Measurements from ENCODE around the gene NEK6.

NEK6 gene

DNA sequence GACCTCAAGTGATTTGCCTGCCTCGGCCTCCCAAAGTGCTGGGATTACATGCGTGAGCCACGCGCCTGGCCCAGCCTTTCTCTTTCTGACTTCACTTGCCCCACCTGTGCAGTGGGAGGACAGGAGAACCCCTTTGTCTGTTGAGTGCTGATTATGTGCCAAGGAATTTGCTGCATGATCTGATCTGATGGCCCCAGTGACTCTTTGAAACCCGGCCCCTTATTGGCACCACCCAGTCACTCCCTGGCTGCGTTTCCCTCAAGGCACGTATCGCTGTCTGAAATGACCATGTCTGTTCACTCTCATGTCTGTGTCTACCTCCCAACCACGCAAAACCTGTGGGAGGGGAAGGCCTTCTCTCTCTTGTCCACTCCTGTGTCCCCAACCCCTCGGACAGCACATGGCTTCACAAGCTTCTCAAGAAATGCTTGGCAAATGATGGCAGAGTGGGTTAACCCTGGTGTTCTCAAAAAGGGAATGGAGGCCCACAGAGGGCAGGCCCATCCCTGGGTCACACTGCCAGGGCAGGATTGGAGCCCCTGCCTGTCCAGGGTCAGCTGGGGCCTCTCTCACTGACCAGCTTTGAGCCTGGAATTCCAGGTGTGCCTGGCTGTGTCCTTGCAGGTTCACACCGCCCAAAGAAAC, 21.9 kb downstream of the NEK6 start:
- DNase-seq (ENCODE audit: low read depth) = no peak

DNA sequence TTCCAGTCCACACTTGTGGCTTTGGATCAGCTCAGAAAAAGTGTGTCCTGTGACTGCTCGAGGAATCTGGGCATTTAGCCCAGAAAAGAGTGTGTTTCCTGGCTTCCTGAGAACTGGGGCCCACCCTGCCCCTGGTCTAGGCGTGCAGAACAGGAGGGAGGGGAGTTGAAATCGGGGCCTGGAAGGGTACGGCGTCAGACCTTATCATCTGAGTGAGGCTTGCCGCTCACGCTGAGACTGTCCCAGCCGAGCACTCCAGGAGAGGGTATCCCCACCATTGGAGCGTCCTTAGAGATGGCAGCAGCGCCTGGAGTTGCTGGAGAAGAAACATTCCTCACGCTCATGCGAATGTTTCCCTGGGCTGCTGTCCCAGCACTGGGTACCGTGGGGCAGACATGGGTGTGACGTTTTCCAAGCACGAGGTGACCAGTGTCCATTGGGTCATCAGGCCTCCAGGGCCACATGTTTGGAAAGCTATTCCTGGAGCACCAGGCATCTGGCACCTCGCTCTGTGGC, 22.5 kb downstream of the NEK6 start:
- DNase-seq (ENCODE audit: low read depth) = no peak

DNA sequence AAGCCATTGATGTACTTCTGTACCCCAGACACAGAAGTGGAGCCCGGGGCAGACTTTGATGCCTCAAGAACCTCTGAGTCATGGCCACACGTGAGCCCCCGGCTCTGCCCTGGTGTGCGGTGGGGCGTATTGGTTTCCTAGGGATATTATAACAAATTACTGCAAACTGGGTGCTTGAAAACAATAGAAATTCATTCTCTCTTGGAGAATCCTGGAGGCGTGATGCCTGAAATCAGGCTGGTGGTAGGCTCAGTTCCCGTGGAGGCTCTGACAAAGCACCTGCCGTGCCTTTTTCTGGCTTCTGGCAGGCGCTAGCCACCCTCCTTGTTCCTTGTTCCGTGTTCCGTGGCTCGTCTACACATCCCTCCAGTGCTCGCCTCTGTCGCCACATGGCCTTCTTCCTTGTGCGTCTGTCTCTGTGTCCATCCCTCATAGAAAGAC, 24.2 kb downstream of the NEK6 start:
- no peak for DNase-seq (ENCODE audit: low read depth)

DNA sequence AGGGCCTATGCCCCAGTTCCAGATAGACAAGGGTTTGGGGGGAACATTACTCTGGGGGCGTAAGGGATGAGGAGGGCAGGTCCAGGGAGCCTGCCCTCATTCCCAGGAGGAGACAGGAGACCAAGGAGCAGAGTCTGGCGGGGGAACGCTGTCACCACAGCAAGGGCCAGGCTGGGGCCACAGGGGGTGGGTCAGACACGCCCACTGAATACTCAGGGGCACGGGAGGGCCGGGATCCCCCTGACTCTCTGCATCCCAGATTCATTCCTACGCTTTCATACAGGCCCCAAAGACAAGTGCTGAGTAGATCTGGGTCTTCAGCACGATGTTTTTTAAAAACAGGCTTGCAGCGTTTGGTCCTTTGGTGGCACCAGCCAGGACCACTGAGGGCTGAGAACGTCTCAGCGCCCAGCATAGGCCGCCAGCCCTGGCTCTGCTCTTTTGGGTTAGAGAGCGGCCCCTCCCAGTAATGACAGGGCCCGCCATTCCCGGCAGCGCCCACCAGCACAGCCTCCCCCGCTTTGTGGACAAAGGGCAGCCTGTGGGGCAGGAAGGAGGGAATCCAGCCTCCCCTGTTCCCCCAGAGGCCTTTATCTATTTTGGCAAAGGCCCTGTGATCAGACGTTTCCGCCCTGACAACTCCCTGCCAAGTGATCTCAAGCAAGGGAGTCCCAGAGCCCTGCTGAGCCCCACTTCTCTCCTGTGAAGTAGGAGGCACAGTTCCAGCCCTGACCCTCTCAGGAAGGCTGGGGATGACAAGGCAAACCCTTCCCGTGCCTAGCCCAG, 24.9 kb downstream of the NEK6 start:
- no peak for DNase-seq (ENCODE audit: low read depth)

DNA sequence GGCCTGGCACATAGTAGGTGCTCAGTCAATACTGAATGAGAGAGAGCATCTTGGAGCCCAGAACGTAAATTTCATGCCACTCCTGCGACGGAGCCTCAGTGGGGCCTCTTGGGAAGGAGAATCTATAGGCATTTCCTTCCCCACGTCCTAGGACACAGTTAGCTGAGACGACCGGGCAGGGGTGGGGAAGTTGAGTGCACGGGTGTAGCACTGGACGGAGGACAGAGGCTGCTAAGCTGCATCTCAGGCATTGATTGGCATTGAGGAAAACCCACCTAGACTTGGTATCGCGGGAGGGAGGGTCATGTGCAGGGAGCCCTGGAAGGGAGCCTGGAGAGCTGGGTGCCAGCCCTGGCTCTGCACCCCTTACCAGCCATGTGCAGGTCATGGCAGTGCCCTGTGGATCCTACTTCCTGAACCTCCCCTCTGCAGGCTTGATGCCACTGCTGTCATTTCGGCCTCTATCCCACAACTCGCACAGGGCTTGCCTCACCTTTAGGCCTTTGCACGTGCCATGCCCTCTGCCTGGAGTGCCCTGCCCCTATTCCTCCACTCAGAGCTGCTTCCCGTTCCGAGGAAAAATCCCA, 25.6 kb downstream of the NEK6 start:
- no peak for DNase-seq (ENCODE audit: low read depth)

DNA sequence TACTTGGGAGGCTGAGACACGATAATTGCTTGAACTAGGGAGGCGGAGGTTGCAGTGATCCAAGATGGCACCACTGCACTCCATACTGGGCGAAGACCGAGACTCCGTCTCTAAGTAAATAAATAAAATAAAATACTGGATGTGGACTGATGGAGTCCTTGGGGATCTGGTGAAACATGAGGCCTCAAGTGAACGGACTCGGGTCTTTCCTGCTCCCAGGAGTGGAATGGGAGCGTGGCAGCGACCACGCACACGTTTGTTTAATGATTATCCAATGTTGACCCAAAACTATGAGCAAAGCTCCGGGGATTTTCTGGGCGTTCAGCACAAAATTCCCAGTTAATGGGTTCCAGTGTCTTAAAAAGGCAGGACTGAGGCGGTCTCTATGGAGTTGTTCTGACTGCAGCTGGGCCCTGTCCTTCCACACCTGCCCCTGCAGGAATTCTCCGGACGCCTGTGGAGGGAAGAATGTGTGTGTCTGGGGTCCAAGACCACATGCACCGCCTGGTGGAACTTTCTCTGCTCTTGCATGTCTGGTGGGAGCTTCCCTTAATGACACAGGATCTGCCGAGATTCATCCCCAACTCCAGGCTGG, 26.6 kb downstream of the NEK6 start:
- no peak for DNase-seq (ENCODE audit: low read depth)

DNA sequence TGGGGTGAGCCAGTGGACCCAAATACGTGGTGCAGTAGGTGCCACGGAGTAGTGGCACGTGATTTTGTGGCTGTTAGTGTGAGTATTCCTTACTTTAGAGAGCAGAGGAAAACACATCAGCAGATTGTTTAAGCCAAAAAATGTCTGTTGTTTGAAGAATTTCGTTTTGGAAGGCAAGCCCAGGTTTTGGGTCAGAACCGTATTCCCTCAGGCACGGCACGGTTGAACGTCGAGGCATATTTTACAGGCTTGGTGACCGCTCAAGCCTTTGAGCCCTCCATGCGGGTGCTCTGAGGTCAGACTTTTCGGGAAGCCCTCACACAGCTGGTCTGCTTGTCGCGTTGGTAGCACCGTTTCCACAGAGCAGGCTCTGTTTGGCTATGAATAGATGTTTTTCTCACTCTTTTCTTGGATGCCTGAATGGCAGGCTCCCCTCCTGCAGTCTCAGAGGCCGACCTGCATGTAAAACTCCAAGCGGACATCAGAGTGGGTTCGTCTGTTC, 27.2 kb downstream of the NEK6 start:
- DNase-seq (ENCODE audit: low read depth) = no peak

DNA sequence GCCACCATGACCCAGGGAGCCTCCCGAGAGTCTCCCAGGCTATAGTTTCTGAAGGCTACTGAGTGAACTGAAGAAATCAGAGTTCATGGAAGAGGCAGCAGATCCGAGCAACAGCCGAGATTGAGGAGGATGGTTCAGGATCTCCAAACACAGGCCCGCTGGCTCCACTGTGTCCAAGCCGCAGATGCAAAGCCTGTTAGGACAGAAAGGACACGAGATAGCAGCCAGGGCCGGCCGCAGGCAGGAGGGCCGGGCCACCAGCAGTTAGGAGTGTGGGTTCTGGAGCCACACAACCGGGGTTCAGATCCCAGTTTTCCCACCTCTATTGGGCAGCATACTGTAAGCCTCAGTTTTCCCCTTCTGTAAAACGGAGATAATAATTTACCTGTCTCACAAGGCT, 27.7 kb downstream of the NEK6 start:
- no peak for DNase-seq (ENCODE audit: low read depth)

DNA sequence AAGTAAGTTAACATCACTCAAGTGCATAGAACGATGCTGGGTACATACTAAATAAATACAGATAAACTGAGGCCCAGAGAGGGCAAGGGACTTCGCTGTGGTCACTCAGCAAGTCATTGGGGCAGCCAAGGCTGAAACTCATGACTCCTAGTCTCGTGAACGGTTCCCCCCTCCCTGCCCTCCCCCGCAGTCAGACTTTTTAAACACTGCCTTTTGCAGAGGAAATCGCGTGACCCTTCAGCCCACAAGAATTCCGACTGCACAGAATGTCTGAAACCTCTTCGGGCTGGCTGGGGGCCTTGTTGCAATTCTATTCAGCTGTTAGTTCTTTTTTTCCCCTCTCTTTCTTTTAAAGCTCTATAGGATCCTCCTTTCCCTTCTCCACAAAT, 28.1 kb downstream of the NEK6 start:
- peak; percentile 15 for DNase-seq (ENCODE audit: low read depth)

DNA sequence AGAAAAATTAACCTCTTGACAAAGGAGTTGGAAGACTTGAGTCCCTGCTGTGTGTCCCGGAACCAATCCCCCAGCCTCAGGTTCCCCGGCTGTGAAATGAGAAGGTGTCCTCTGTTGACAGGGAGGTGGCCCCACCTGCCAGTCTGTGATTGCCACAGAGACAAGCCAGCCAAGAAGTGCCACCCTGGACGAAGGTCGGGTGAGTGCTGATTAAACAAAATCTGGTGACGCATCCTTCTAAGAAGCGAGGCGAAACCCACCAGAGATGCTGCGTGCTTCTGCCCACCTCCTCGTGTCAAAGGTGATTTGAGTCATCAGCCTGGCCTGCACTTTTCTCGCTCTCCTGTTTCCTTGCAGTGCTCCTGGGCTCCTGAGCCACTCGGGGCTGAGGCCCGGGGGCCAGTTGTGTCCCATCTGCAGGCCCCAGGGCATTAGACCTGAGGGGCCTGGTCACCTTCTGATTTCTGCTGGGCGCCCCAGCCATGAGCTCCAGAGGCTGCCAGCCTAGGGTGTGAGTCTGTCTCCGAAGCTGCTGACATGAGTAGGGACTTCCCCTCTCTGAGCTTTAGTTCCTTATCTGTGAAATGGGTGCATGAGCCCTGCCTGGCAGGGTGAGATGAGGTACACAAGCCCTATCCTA, 28.7 kb downstream of the NEK6 start:
- DNase-seq (ENCODE audit: low read depth) = peak; percentile 25

DNA sequence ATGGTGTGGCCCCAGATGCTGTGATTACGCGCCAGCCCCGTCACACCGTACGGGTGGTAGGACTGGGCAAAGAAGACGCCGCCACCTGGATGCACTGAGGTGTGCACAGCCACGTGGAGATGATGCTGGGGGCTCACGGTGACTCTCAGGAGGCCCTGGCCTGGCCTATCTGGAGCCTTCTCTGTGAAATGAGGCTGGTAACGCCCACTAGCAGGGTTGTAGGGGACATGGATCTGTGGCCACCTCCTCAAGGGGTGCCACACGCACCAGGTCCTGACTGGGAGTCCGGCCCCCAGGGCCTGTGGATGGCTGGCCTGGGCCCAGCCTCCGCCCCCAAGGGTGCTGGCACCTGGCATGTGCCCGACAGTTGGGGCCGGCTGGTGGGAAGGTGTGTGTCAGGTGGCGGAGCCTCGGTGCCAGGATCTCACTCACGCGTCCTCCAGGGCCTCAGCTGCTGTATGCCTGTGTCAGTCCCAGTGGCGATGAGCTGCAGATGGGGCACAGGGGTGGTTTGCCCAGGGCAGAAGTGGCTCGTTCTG, 32.4 kb downstream of the NEK6 start:
- no peak for DNase-seq (ENCODE audit: low read depth)

DNA sequence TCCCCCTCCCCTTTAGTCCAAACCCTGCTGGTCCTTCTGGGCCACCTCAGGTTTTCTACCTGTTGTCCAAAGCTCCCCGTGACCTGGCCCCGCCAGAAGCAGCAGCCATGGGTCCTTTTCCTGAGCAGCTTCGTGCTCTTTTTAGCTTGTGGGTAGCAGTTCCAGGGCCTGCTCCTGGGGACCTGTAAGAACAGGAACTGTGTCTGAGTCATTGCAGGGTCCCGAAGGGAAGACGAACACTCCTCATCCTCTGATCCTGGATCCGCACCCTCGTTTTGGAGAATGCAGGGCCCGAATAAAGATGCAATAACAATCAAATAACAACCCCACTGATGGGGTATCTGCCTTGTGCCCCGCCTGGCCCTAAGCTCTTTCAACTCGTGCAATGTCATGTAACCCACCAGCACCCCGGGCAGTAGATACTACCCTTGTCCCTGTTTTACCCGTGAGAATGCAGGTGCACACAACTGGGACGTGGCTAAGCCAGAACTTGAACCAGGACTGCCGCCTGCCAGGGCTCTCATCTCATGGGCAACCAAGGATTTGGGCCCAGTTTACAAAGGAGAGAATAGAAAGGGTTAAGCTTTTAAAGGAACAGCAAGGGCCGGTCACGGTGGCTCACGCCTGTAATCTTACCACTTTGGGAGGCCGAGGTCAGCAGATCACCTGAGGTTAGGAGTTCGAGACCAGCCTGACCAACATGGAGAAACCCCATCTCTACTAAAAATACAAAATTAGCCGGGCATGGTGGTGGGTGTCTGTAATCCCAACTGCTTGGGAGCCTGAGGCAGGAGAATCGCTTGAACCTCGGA, 33.2 kb downstream of the NEK6 start:
- DNase-seq (ENCODE audit: low read depth) = no peak

DNA sequence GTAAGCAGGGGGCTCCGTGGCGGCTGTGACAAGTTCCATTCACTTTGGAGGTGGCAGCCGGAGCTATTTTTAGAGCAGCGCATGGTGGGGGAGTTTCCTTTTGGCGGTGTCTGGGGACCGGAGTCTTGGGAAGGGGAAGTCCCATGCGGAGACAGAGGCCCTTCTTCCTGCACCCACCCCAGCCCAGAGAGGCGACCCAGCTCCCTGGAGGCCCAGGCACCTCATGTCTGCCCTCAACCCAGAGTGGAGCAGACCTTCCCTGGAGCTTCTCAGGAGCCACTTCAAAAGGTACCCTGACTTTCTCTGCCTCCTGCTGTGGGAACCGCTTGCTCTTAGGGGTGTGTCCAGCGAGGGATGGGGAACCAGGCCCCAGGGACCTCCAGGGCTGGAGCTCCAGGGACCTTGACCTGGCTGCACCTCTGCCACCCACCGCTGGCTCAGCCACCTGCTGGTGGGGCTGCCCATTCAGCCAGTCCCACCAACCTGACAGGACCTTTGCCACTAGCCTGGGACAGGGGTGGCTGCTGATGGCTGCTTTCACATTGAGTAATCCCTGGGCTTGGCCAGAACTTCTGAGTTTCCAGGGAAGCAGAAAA, 34.1 kb downstream of the NEK6 start:
- DNase-seq (ENCODE audit: low read depth) = peak; percentile 21

DNA sequence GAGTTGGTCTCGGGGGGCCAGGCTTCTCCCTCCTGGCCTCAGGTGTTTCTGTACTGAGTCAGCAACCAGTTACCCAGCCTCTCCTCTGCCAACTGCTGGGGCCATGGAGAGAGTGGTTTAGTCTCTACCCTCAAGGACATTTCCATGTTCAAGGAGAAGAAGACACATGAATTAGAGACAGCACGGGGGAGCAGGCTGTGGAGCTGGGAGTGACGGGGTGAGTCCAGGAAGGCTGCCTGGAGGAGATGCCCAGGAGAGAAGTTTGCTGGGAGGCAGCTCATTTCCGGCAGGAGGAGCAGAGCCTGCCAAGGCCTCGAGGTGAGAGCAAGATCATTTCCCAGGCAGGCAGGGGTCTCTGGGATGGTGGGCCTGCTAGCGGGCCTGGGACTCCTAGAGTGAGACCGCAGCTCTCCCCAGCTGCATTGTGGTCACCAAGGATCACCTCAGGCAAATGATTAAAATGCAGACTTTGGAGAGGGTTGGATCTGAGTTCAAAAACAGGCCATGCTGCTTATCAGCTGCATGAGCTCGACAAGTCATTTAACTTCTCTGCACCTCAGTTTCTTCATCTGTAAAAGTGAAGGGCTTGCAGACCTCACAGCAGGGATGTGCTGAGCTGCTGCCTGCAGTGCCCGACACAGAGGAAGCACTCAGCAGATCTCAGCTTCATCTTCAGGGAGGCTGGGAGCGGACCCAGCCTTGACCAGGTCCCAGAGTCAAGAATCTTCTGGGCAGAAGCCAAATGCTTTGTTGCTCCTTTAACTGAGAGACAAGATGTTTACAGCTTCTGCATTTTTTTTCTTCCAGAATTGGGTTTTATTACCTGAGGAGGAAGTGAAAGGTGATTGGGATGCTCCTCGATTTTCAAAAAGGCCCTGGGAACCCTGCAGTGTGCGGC, 35.2 kb downstream of the NEK6 start:
- no peak for DNase-seq (ENCODE audit: low read depth)

DNA sequence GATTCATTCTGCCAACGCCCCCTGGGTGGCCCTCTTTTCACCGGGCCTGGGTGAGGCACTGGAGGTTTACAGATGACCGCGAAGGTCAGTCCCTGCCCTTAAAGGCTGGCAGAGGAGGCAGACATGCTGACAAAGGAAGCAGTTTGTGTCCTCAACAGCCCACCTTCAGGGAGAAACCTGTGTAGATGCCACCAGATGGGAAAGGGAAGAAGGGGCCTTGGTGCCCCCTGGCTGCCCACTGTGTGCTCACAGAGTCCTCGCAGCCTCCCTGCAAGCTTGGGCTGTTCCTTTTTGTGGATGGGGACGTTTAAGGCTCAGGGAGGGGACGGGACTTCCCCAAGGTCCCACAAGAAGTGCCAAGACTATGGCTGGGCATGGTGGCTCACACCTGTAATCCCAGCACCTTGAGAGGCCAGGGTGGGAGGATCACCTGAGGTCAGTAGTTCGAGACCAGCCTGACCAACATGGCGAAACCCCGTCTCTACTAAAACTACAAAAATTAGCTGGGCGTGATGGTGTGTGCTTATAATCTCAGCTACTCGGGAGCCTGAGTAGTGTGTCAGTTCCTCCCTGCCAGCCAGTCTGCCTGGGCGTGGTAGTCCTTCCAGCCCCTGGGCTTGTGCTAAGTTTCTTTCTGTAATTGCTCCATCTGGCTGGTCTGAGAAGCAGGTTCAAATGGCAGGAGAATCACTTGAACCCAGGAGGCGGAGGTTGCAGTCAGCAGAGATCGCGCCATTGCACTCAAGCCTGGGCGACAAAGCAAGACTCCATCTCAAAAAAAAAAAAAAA, 36.2 kb downstream of the NEK6 start:
- DNase-seq (ENCODE audit: low read depth) = no peak

DNA sequence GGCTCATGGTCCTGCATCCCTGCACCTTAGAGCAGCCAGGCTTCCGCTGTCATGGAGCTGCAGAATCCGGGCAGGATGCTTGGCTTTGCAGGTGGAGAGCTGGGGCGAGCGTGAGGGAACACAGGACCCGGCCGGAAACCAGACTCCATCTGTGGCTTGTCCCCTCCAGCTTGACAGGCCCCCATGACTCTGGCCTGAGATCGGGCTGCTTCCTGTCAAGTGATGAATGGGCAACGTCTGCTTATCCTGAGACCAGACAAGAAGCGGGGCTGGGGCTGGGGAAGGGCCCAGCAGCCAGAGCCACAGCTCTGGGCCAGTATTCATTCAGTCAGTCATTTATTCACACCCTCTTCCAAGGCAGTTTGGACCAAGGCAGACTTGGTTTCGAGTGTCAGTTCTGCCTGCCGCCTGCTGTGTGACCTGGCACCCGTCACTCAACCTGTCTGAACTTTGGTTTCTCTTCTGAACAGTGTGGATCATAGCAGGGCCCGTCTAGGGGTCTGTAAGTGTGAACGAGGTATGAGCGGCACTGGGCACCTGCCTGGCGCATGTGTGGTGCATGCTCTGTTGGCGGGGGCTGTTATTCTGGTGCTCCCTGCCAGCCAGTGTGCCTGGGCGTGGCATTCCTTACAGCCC, 37.5 kb downstream of the NEK6 start:
- DNase-seq (ENCODE audit: low read depth) = no peak

DNA sequence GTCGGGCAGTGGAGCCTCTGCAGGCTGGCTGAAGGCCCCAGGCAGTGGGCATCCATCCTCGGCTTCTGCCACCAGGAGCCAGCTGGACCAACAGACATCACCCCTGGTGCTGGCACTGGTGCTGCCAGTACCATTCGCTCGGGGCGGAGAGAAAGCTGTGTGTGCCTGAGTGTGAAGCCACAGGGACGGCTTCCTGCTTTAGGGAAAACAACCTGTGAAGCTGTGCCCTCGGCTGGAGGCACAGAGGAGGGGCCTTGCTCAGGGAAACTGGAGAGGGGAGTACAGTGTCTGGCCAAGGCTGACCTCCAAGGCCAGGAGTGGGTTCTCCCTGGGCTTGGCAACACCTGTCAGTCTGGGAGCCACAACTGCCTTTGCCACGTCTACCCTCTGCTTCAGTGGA, 38.3 kb downstream of the NEK6 start:
- DNase-seq (ENCODE audit: low read depth) = no peak

All from stimulated activated CD8-positive, alpha-beta memory T cell treated with anti-CD3 and anti-CD28 coated beads, Interleukin-12 subunit alpha, Interleukin-12 subunit beta, amount 100 ng/mL, for 4 hours (primary cell).